C4-2B (cell line): ENCODE data around the gene TRIO.

Experiments
- CTCF ChIP-seq: fragments of 450-650 bp; conservative IDR thresholded peaks from 2 replicates; pipeline ENCODE4 v1.5.1; 2017; ENCODE audit warnings: mild to moderate bottlenecking
- ZFX ChIP-seq: fragments of 450-650 bp; IDR thresholded peaks from 2 replicates; pipeline ENCODE4 v1.6.1; 2017

- TF ChIP-seq CTCF (no peak), ZFX (no peak)
Measured at GRCh38 chr5:14197056-14197455, 53.9 kb downstream of the TRIO start.
